H1 (cell line): ENCODE measurements around the gene ZXDA. TPM values are rescaled to one million over a fixed set of nuclear protein-coding genes. Genes with fewer than 3 reads are reported as not detected.

Experiments
- CTCF ChIA-PET: fragments of 300-600 bp; sonication (Branson Sonifier 250); formaldehyde crosslinking; loops from one replicate; lab custom pipeline; 2021; ENCODE audit not compliant: partially characterized antibody; lab: Charles Lee
- POLR2A ChIA-PET: fragments of 300-600 bp; sonication (Branson Sonifier 250); formaldehyde crosslinking; loops from one replicate; lab custom pipeline; 2021; ENCODE audit warnings: inconsistent platforms; ENCODE audit not compliant: partially characterized antibody; lab: Charles Lee
- DNase-seq, 2 experiments: peaks; one replicate each; pipeline versions ENCODE4 v3.0.0 to v3.0.0-alpha.2; 2010 to 2022; ENCODE audit warnings: low spot score in 2 of 2, low read depth in 1 of 2, mixed read lengths in 1 of 2
- FAIRE-seq: peaks from 2 replicates; lab custom pipeline; 2011; peaks lifted over from hg19 to GRCh38; lab: Jason Lieb, UNC
- H2AFZ ChIP-seq: 2 replicates; pipeline ENCODE4 v1.8.1; 2012; ENCODE audit warnings: low read length, inconsistent platforms
- H2AK5ac ChIP-seq: 2 replicates; pipeline ENCODE4 v1.6.1; 2013; ENCODE audit warnings: low read depth, low read length
- H2BK120ac ChIP-seq: replicated peaks from 2 replicates; pipeline ENCODE3; 2013; ENCODE audit warnings: low read depth, low read length, inconsistent platforms
- H2BK12ac ChIP-seq: 2 replicates; pipeline ENCODE4 v1.6.1; 2013; ENCODE audit warnings: low read depth, low read length
- H2BK15ac ChIP-seq: 2 replicates; pipeline ENCODE4 v1.6.1; 2013; ENCODE audit warnings: low read length
- H2BK20ac ChIP-seq: 2 replicates; pipeline ENCODE4 v1.6.1; 2013; ENCODE audit warnings: low read length
- H2BK5ac ChIP-seq: 2 replicates; pipeline ENCODE4 v1.6.1; 2013; ENCODE audit warnings: low read depth, low read length
- H3K14ac ChIP-seq: 2 replicates; pipeline ENCODE4 v1.6.1; 2013; ENCODE audit warnings: inconsistent platforms; ENCODE audit not compliant: insufficient read length
- H3K18ac ChIP-seq: 2 replicates; pipeline ENCODE4 v1.6.1; 2013; ENCODE audit warnings: low read length; ENCODE audit errors: extremely low read depth
- H3K23ac ChIP-seq: 2 replicates; pipeline ENCODE4 v1.6.1; 2013; ENCODE audit warnings: inconsistent platforms; ENCODE audit not compliant: insufficient read length
- H3K23me2 ChIP-seq: 2 replicates; pipeline ENCODE4 v1.6.1; 2013; ENCODE audit warnings: low read depth, low read length
- H3K27ac ChIP-seq: 2 replicates; pipeline ENCODE4 v1.6.1; 2011; ENCODE audit warnings: low read depth, low read length, inconsistent platforms
- H3K27me3 ChIP-seq, 4 experiments: replicated peaks in 1 of 4; 1 replicate in 1 of 4; 2 replicates in 3 of 4; pipeline versions ENCODE4 v1.6.1 to v1.8.1; 2011 to 2013; ENCODE audit warnings: low read length in 3 of 4, mild to moderate bottlenecking in 3 of 4, inconsistent platforms in 2 of 4, mixed read lengths in 2 of 4, moderate library complexity in 1 of 4; ENCODE audit not compliant: control insufficient read depth in 3 of 4, insufficient read depth in 3 of 4; ENCODE audit errors: extremely low read depth in 1 of 4
- H3K36me3 ChIP-seq, 4 experiments: 2 replicates each; pipeline versions ENCODE4 v1.6.1 to v1.8.1; 2011 to 2013; ENCODE audit warnings: mild to moderate bottlenecking in 4 of 4, low read length in 3 of 4, moderate library complexity in 2 of 4, control low read depth in 1 of 4, inconsistent platforms in 1 of 4; ENCODE audit not compliant: insufficient read depth in 4 of 4, control insufficient read depth in 2 of 4
- H3K4ac ChIP-seq: replicated peaks from 2 replicates; pipeline ENCODE3; 2013; ENCODE audit warnings: low read length, low read depth, mixed read lengths, inconsistent platforms; ENCODE audit not compliant: insufficient read length
- H3K4me1 ChIP-seq, 4 experiments: replicated peaks in 1 of 4; 1 replicate in 1 of 4; 2 replicates in 3 of 4; pipeline versions ENCODE4 v1.6.1 to v1.8.1; 2011 to 2013; ENCODE audit warnings: low read length in 3 of 4, inconsistent platforms in 2 of 4, mixed read lengths in 1 of 4; ENCODE audit not compliant: insufficient read depth in 4 of 4, control insufficient read depth in 3 of 4
- H3K4me2 ChIP-seq, 2 experiments: 2 replicates each; pipeline versions ENCODE4 v1.6.1 to v1.8.1; 2011 to 2013; ENCODE audit warnings: low read depth in 2 of 2, low read length in 2 of 2, control low read depth in 1 of 2, inconsistent platforms in 1 of 2, mild to moderate bottlenecking in 1 of 2; ENCODE audit not compliant: insufficient read depth in 1 of 2
- H3K4me3 ChIP-seq, 4 experiments: fragments of 200-600, 300-600 bp in 1 of 4; sonication (generic), shearing (Covaris generic), sonication (Bioruptor Twin) in 1 of 4; 2 replicates each; pipeline versions ENCODE4 v1.5.1 to v1.8.1; 2011 to 2016; ENCODE audit warnings: low read length in 4 of 4, low read depth in 3 of 4, control low read depth in 2 of 4, inconsistent platforms in 2 of 4, mild to moderate bottlenecking in 2 of 4, mixed read lengths in 1 of 4, moderate library complexity in 1 of 4; ENCODE audit not compliant: insufficient read depth in 2 of 4; ENCODE audit errors: extremely low read depth in 1 of 4
- H3K56ac ChIP-seq: replicated peaks from 2 replicates; pipeline ENCODE3; 2013; ENCODE audit warnings: low read depth, mild to moderate bottlenecking, mixed read lengths, low read length, inconsistent platforms; ENCODE audit not compliant: insufficient read length
- H3K79me1 ChIP-seq: 2 replicates; pipeline ENCODE4 v1.6.1; 2013; ENCODE audit warnings: low read depth, low read length, control low read depth
- H3K79me2 ChIP-seq, 2 experiments: 2 replicates each; pipeline versions ENCODE4 v1.6.1 to v1.8.1; 2012 to 2013; ENCODE audit warnings: low read length in 2 of 2, mild to moderate bottlenecking in 2 of 2, inconsistent platforms in 1 of 2; ENCODE audit not compliant: insufficient read depth in 2 of 2, control insufficient read depth in 1 of 2
- H3K9ac ChIP-seq, 4 experiments: replicated peaks in 1 of 4; 1 replicate in 1 of 4; 2 replicates in 3 of 4; pipeline versions ENCODE4 v1.6.1 to v1.8.1; 2011 to 2013; ENCODE audit warnings: low read depth in 3 of 4, low read length in 3 of 4, control low read depth in 2 of 4, mild to moderate bottlenecking in 2 of 4, moderate library complexity in 2 of 4, inconsistent platforms in 1 of 4; ENCODE audit errors: extremely low read depth in 1 of 4
- H3K9me3 ChIP-seq, 2 experiments: 2 replicates each; pipeline versions ENCODE4 v1.6.1 to v1.8.1; 2012 to 2013; ENCODE audit warnings: mild to moderate bottlenecking in 2 of 2, moderate library complexity in 2 of 2, control low read depth in 1 of 2, inconsistent platforms in 1 of 2, low read depth in 1 of 2, low read length in 1 of 2, mixed read lengths in 1 of 2; ENCODE audit not compliant: insufficient read depth in 2 of 2
- H4K20me1 ChIP-seq, 2 experiments: replicated peaks in 1 of 2; 2 replicates each; pipeline versions ENCODE3 to v1.8.1; 2011 to 2013; ENCODE audit warnings: inconsistent platforms in 2 of 2, low read length in 2 of 2, mild to moderate bottlenecking in 1 of 2; ENCODE audit not compliant: insufficient read depth in 2 of 2, control insufficient read depth in 1 of 2
- H4K5ac ChIP-seq: 2 replicates; pipeline ENCODE4 v1.6.1; 2013; ENCODE audit warnings: low read length, low read depth, mixed read lengths, inconsistent platforms; ENCODE audit not compliant: insufficient read length
- H4K8ac ChIP-seq: 2 replicates; pipeline ENCODE4 v1.8.0; 2013; ENCODE audit warnings: mild to moderate bottlenecking, moderate library complexity, low read length, inconsistent platforms; ENCODE audit not compliant: insufficient read depth; ENCODE audit errors: extremely low read depth
- H4K91ac ChIP-seq: replicated peaks from 2 replicates; pipeline ENCODE3; 2013; ENCODE audit warnings: low read length, mixed read lengths, inconsistent platforms; ENCODE audit not compliant: insufficient read length
- ATF2 ChIP-seq: IDR thresholded peaks from 2 replicates; pipeline ENCODE4 v1.6.1; 2012; ENCODE audit warnings: low read length, inconsistent platforms
- ATF3 ChIP-seq: IDR thresholded peaks from 2 replicates; pipeline ENCODE4 v1.6.1; 2011; ENCODE audit warnings: low read depth, mild to moderate bottlenecking, low read length; ENCODE audit not compliant: insufficient read depth
- BRCA1 ChIP-seq: IDR thresholded peaks from 2 replicates; pipeline ENCODE4 v1.6.1; 2012; ENCODE audit warnings: low read depth, low read length, improper control_type of control experiment
- CEBPB ChIP-seq: IDR thresholded peaks from 2 replicates; pipeline ENCODE4 v1.6.1; 2012; ENCODE audit warnings: low read depth, low read length
- EGR1 ChIP-seq: IDR thresholded peaks from 2 replicates; pipeline ENCODE4 v1.6.1; 2011; ENCODE audit warnings: low read depth, low read length, borderline replicate concordance
- GTF2F1 ChIP-seq: IDR thresholded peaks from 2 replicates; pipeline ENCODE4 v1.6.1; 2012; ENCODE audit warnings: low read depth, low read length, improper control_type of control experiment, borderline replicate concordance
- PHF8 ChIP-seq: fragments of 200-600 bp; sonication (generic); conservative IDR thresholded peaks from 2 replicates; pipeline ENCODE4 v1.7.1; 2012; ENCODE audit warnings: low read depth, mild to moderate bottlenecking, inconsistent platforms, low read length, moderate library complexity
- RFX5 ChIP-seq: IDR thresholded peaks from 2 replicates; pipeline ENCODE4 v1.6.1; 2011; ENCODE audit warnings: low read depth, low read length, improper control_type of control experiment, borderline replicate concordance
- SIX5 ChIP-seq: IDR thresholded peaks from 2 replicates; pipeline ENCODE4 v1.6.1; 2011; ENCODE audit warnings: mild to moderate bottlenecking, low read depth, low read length
- TAF1 ChIP-seq: IDR thresholded peaks from 2 replicates; pipeline ENCODE4 v1.6.1; 2011; ENCODE audit warnings: mild to moderate bottlenecking, low read depth, low read length
- TEAD4 ChIP-seq: IDR thresholded peaks from 2 replicates; pipeline ENCODE4 v1.6.1; 2012; ENCODE audit warnings: low read depth, low read length, inconsistent platforms, mixed read lengths
- USF2 ChIP-seq: IDR thresholded peaks from 2 replicates; pipeline ENCODE4 v1.6.1; 2011; ENCODE audit warnings: low read length, improper control_type of control experiment
- WGBS, 2 experiments: shearing (Covaris generic) in 1 of 2; methylation state at CpG; one replicate each; pipeline versions ENCODE4 v1.1.6 to v1.1.7; 2013 to 2015; ENCODE audit warnings: low lambda C conversion rate in 2 of 2, mixed read lengths in 2 of 2, inconsistent platforms in 1 of 2, low coverage in 1 of 2, missing lambda C conversion rate in 1 of 2; ENCODE audit not compliant: insufficient replicate concordance in 2 of 2, insufficient coverage in 1 of 2, insufficient read length in 1 of 2; ENCODE audit errors: extremely low coverage in 1 of 2, missing lambda C conversion rate in 1 of 2; 5-methylcytosine and 5-hydroxymethylcytosine counted together
- polyA plus RNA-seq, 7 experiments: library from polyadenylated mRNA; depleted of rRNA in 3 of 7; stranded (reverse) in 5 of 7; unstranded in 2 of 7; fragments of >200 nt in 5 of 7; fragments of 200-250 nt in 2 of 7; gene quantifications; 1 replicate in 5 of 7; 2 replicates in 1 of 7; 4 replicates in 1 of 7; pipeline versions ENCODE4 v1.2.1 to v1.2.3, GENCODE V29; 2011 to 2013; ENCODE audit warnings: missing spikeins in 2 of 7, mixed read lengths in 2 of 7
- total RNA-seq: library from RNA; stranded (reverse); fragmentation: NEBNext Ultra II Directional; extraction: Animal tissue kit (Norgen Biotek cat#: 25700); gene quantifications from 2 replicates; pipeline ENCODE4 v1.2.1, GENCODE V29; 2021

ZXDA gene
- total and polyA plus RNA-seq, 2 of the 8 experiments (the other 6 are each of a cell fraction or from before 2014, with no cell fraction given): not detected

GRCh38 chrX:57925806-57926205 is 15.5 kb upstream of the ZXDA start:
- H3K9me3 ChIP-seq: peaks cover 8 to 52% of the 10 kb centered on the region in 2 experiments; a peak in 2 of 4 replicates
- H3K27ac ChIP-seq: no peak overlapping the region
- H2BK12ac ChIP-seq: no peak overlapping the region
- ChIA-PET CTCF (no interaction called here), POLR2A (no interaction called here)
- H3K4me1 ChIP-seq: no peaks in the 10 kb centered on the region
- TF ChIP-seq ATF3: no peak
- TF ChIP-seq RFX5: no peak
- TF ChIP-seq PHF8: no peak
- no peak for TF ChIP-seq CEBPB
- no peak for TF ChIP-seq GTF2F1
- no peak for TF ChIP-seq USF2
- no peak for TF ChIP-seq TAF1
- no peak for TF ChIP-seq TEAD4
- no peak for TF ChIP-seq BRCA1
- no peak for TF ChIP-seq SIX5
- TF ChIP-seq EGR1: no peak
- TF ChIP-seq ATF2: no peak
- DNase-seq (no peak), FAIRE-seq (no peak)
- no peak overlapping the region for H2AK5ac ChIP-seq
- H4K5ac ChIP-seq: no peak overlapping the region
- no peak overlapping the region for H2BK15ac ChIP-seq
- 65% methylated on average over 2 of the region's 2 CpGs; no CpG with 5 or more reads in 1 of the 2 experiments for WGBS, 2 experiments
- no peak overlapping the region for H3K18ac ChIP-seq
- H3K4me2 ChIP-seq: no peak overlapping the region
- no peak overlapping the region for H4K91ac ChIP-seq
- H2BK120ac ChIP-seq: no peak overlapping the region
- H3K14ac ChIP-seq: no peak overlapping the region
- no peaks in the 10 kb centered on the region for H3K23me2 ChIP-seq
- H2BK20ac ChIP-seq: no peak overlapping the region
- H3K9ac ChIP-seq: no peak overlapping the region
- H3K27me3 ChIP-seq: no peaks in the 10 kb centered on the region
- H3K36me3 ChIP-seq: no peaks in the 10 kb centered on the region
- H3K56ac ChIP-seq: no peak overlapping the region
- no peak overlapping the region for H3K23ac ChIP-seq
- no peak overlapping the region for H3K4me3 ChIP-seq
- H3K4ac ChIP-seq: no peak overlapping the region
- H2BK5ac ChIP-seq: no peak overlapping the region
- no peaks in the 10 kb centered on the region for H4K20me1 ChIP-seq
- no peaks in the 10 kb centered on the region for H3K79me2 ChIP-seq
- H2AFZ ChIP-seq: no peak overlapping the region
- no peaks in the 10 kb centered on the region for H3K79me1 ChIP-seq
- no peak overlapping the region for H4K8ac ChIP-seq
